B cell (primary cell): ENCODE data around the gene TLX2. TPM values are rescaled to one million over a fixed set of nuclear protein-coding genes. Genes with fewer than 3 reads are reported as not detected.

ENCODE experiments used
- ATAC-seq: fragments of 200-7000 bp; cut with Tn5 transposase; one replicate; pipeline ENCODE4 v1.10.0; 2021; ENCODE audit warnings: low read depth, mild to moderate bottlenecking, moderate number of reproducible peaks, moderate library complexity
- CTCF ChIA-PET: fragments of 350-600 bp; sonication (Branson Sonifier 250); formaldehyde crosslinking; loops from one replicate; lab custom pipeline; 2021; ENCODE audit warnings: antibody characterized with exemption, inconsistent platforms; lab: Charles Lee
- POLR2A ChIA-PET: fragments of 350-600 bp; sonication (Branson Sonifier 250); formaldehyde crosslinking; loops from one replicate; lab custom pipeline; 2021; ENCODE audit warnings: antibody characterized with exemption; lab: Charles Lee
- DNase-seq: peaks from one replicate; pipeline ENCODE4 v3.0.0; 2013
- H2AFZ ChIP-seq: 2 replicates; pipeline ENCODE4 v1.6.1; 2012; ENCODE audit warnings: mild to moderate bottlenecking, low read depth, low read length; ENCODE audit not compliant: insufficient read depth, poor library complexity, severe bottlenecking
- H3K27ac ChIP-seq, 2 donors: 1 replicate in 1 of 2; 2 replicates in 1 of 2; pipeline ENCODE4 v1.5.1; 2012 to 2013; ENCODE audit warnings: low read length in 2 of 2, mild to moderate bottlenecking in 2 of 2, moderate library complexity in 1 of 2
- H3K27me3 ChIP-seq, 4 experiments: fragments of 200-600 bp in 1 of 4; sonication (generic) in 1 of 4; replicated peaks in 1 of 4; 1 replicate in 2 of 4; 2 replicates in 2 of 4; pipeline versions ENCODE4 v1.6.1 to v1.7.0; 2013 to 2016; ENCODE audit warnings: low read length in 3 of 4, mild to moderate bottlenecking in 2 of 4, mixed read lengths in 1 of 4, moderate library complexity in 1 of 4; ENCODE audit not compliant: insufficient read depth in 4 of 4, control insufficient read depth in 3 of 4; ENCODE audit errors: control extremely low read depth in 1 of 4
- H3K36me3 ChIP-seq, 2 experiments: replicated peaks in 1 of 2; 1 replicate in 1 of 2; 2 replicates in 1 of 2; pipeline versions ENCODE4 v1.6.1 to v1.7.1; 2013; ENCODE audit warnings: low read length in 1 of 2; ENCODE audit not compliant: insufficient read depth in 2 of 2, control insufficient read depth in 1 of 2; ENCODE audit errors: control extremely low read depth in 1 of 2, extremely low read depth in 1 of 2
- H3K4me1 ChIP-seq, 2 donors: fragments of 200-600 bp in 1 of 2; sonication (generic) in 1 of 2; 1 replicate in 1 of 2; 2 replicates in 1 of 2; pipeline versions ENCODE4 v1.5.1 to v1.6.1; 2013 to 2017; ENCODE audit warnings: low read length in 2 of 2; ENCODE audit not compliant: control insufficient read depth in 2 of 2, insufficient read depth in 2 of 2
- H3K4me2 ChIP-seq: replicated peaks from 2 replicates; pipeline ENCODE3; 2012; ENCODE audit warnings: mild to moderate bottlenecking, low read depth, low read length; ENCODE audit not compliant: poor library complexity, severe bottlenecking
- H3K4me3 ChIP-seq, 5 experiments: fragments of 200-600 bp in 1 of 5; sonication (generic) in 1 of 5; 1 replicate in 3 of 5; 2 replicates in 2 of 5; pipeline versions ENCODE4 v1.5.1 to v1.7.0; 2011 to 2016; ENCODE audit warnings: low read length in 4 of 5, mild to moderate bottlenecking in 4 of 5, low read depth in 2 of 5, control low read depth in 1 of 5, moderate library complexity in 1 of 5; ENCODE audit not compliant: insufficient read depth in 1 of 5; ENCODE audit errors: control extremely low read depth in 1 of 5, extremely low read depth in 1 of 5
- H3K79me2 ChIP-seq: fragments of 200-600 bp; sonication (generic); one replicate; pipeline ENCODE4 v1.6.0; 2016; ENCODE audit warnings: low read length; ENCODE audit not compliant: control insufficient read depth, insufficient read depth
- H3K9ac ChIP-seq: fragments of 200-600 bp; sonication (generic); 2 replicates; pipeline ENCODE4 v1.6.1; 2017; ENCODE audit warnings: mild to moderate bottlenecking, low read length, moderate library complexity
- H3K9me3 ChIP-seq, 3 donors: one replicate each; pipeline versions ENCODE4 v1.6.1 to v1.7.1; 2013; ENCODE audit warnings: low read length in 2 of 3; ENCODE audit not compliant: control insufficient read depth in 2 of 3, insufficient read depth in 1 of 3; ENCODE audit errors: control extremely low read depth in 1 of 3
- H4K20me1 ChIP-seq: 2 replicates; pipeline ENCODE4 v1.6.0; 2012; ENCODE audit warnings: mild to moderate bottlenecking, low read length; ENCODE audit not compliant: insufficient read depth, control insufficient read depth, poor library complexity, severe bottlenecking
- H3K27ac Mint-ChIP-seq: one replicate; pipeline ENCODE4 v1.8.0; 2021; ENCODE audit warnings: mixed read lengths
- H3K27me3 Mint-ChIP-seq: one replicate; pipeline ENCODE4 v1.8.0; 2021; ENCODE audit warnings: mixed read lengths
- H3K4me1 Mint-ChIP-seq: one replicate; pipeline ENCODE4 v1.8.0; 2021; ENCODE audit warnings: mixed read lengths
- H3K4me3 Mint-ChIP-seq: one replicate; pipeline ENCODE4 v1.8.0; 2021; ENCODE audit warnings: mixed read lengths
- H3K9me3 Mint-ChIP-seq: one replicate; pipeline ENCODE4 v1.8.0; 2022; ENCODE audit warnings: mixed read lengths; ENCODE audit not compliant: insufficient read depth
- CTCF ChIP-seq: fragments of 200-600 bp; IDR thresholded peaks from one replicate; pipeline ENCODE4 v1.8.0; 2022; ENCODE audit warnings: antibody characterized with exemption, mild to moderate bottlenecking
- EZH2 ChIP-seq: IDR thresholded peaks from 2 replicates; pipeline ENCODE4 v1.6.1; 2012; ENCODE audit warnings: borderline replicate concordance, low read depth, mild to moderate bottlenecking, moderate library complexity, low read length; ENCODE audit not compliant: insufficient read depth, poor library complexity, severe bottlenecking
- WGBS: methylation state at CpG from one replicate; pipeline ENCODE4 v1.1.5; 2013; ENCODE audit warnings: missing lambda C conversion rate; ENCODE audit not compliant: insufficient coverage; 5-methylcytosine and 5-hydroxymethylcytosine counted together
- intact Hi-C: fragments of 100-400 bp; cut with micrococcal nuclease; formaldehyde crosslinking; loops from one replicate; pipeline ENCODE4 v1.10.0; 2022
- polyA plus RNA-seq: library from polyadenylated mRNA; depleted of rRNA; stranded (reverse); fragments of >200 nt; gene quantifications from 2 replicates; pipeline ENCODE4 v1.2.3, GENCODE V29; 2012
- total RNA-seq, 2 donors: library from RNA; stranded (reverse); fragments of 120-200 nt in 1 of 2; gene quantifications; 1 replicate in 1 of 2; 2 replicates in 1 of 2; pipeline versions ENCODE4 v1.2.3 to v1.2.4, GENCODE V29; 2013 to 2022

The TLX2 gene
- total and polyA plus RNA-seq, 2 donors (not counting 1 experiment from before 2014, with no cell fraction given) = 0.06 TPM; not detected in 1

GRCh38 chr2:74526649-74527230 is 12.5 kb downstream of the TLX2 start:
- H3K4me1 ChIP-seq = peaks cover 35 to 43% of the 10 kb centered on the region in 2 donors
- no peak for TF ChIP-seq EZH2
- no peak for TF ChIP-seq CTCF
- peak overlapping the region; percentile 1 for H3K4me2 ChIP-seq
- Mint-ChIP-seq H3K4me1 (peaks cover 37% of the 10 kb centered on the region), H3K9me3 (no peaks in the 10 kb centered on the region), H3K4me3 (peak overlapping the region; percentile 59), H3K27ac (peak overlapping the region; percentile 84), H3K27me3 (no peaks in the 10 kb centered on the region)
- H4K20me1 ChIP-seq = peaks cover 17% of the 10 kb centered on the region
- H3K9me3 ChIP-seq = no peaks in the 10 kb centered on the region
- 96% methylated on average over 7 of the region's 11 CpGs for WGBS
- H3K27ac ChIP-seq = peak overlapping the region in 1 of 2 donors; percentile 54
- no peak for ATAC-seq
- POLR2A ChIA-PET = interaction anchor here (0.7 to 1.1 kb wide), 3 partner anchors 11 to 45 kb away, joined by 3 to 4 read pairs (median 4); no protein-coding TSS in a partner anchor
- intact Hi-C loops = loop anchor here (5.0 kb wide), 2 partner anchors 789 to 1294 kb away; partner anchors contain the start of genes CCT7, PRADC1 and TPRKB
- H3K79me2 ChIP-seq = peaks cover 27% of the 10 kb centered on the region
- CTCF ChIA-PET = interaction anchor here (1.0 to 9.6 kb wide), 4 partner anchors 20 to 61 kb away, joined by 6 to 71 read pairs (median 28); partner anchors contain the start of genes CCDC142, PCGF1 and TTC31
- H2AFZ ChIP-seq = no peak overlapping the region
- no peak overlapping the region for H3K9ac ChIP-seq
- H3K27me3 ChIP-seq = peaks cover 0 to 2% (median 0%) of the 10 kb centered on the region in 4 experiments
- DNase-seq = no peak
- H3K4me3 ChIP-seq = no peak overlapping the region
- peaks cover 0 to 29% of the 10 kb centered on the region in 2 experiments for H3K36me3 ChIP-seq

GRCh38 chr2:74527741-74528140 is 13.5 kb downstream of the TLX2 start:
- no peak for DNase-seq
- CTCF ChIA-PET = interaction anchor here (6.6 to 9.6 kb wide), 2 partner anchors 46 to 60 kb away, joined by 50 to 71 read pairs; partner anchors contain the start of genes CCDC142 and TTC31
- peak overlapping the region; percentile 3 for H3K4me2 ChIP-seq

More at GRCh38 chr2:74527741-74528140, 13.5 kb downstream of the TLX2 start:
- ATAC-seq = no peak
- H3K27me3 Mint-ChIP-seq = no peaks in the 10 kb centered on the region
- Histone ChIP-seq H3K27me3 (no peaks in the 10 kb centered on the region), H2AFZ (no peak overlapping the region), H3K36me3 (peaks cover 0 to 36% of the 10 kb centered on the region in 2 experiments), H3K4me3 (no peak overlapping the region), H3K9me3 (no peaks in the 10 kb centered on the region), H3K79me2 (peaks cover 31% of the 10 kb centered on the region), H3K27ac (peak overlapping the region in 1 of 2 donors; percentile 3), H3K4me1 (peaks cover 39 to 49% of the 10 kb centered on the region in 2 donors), H4K20me1 (peaks cover 17% of the 10 kb centered on the region), H3K9ac (no peak overlapping the region)
- POLR2A ChIA-PET = no interaction called here
- intact Hi-C loops = loop anchor here (2.0 to 5.0 kb wide), 3 partner anchors 73 to 1295 kb away; partner anchors contain the start of genes CCT7, INO80B, PRADC1 and TPRKB
- TF ChIP-seq CTCF = no peak
- no peak for TF ChIP-seq EZH2
- 100% methylated on average over 4 of the region's 9 CpGs for WGBS
- peak overlapping the region; percentile 73 for H3K27ac Mint-ChIP-seq
- H3K4me3 Mint-ChIP-seq = peak overlapping the region; percentile 97
- no peaks in the 10 kb centered on the region for H3K9me3 Mint-ChIP-seq
- H3K4me1 Mint-ChIP-seq = peaks cover 43% of the 10 kb centered on the region
